CD4-positive, alpha-beta T cell (primary cell): ENCODE data around the gene LRRC74A. TPM values are rescaled to one million over a fixed set of nuclear protein-coding genes. Genes with fewer than 3 reads are reported as not detected.

Experiments
- ATAC-seq: fragments of 200-7000 bp; cut with Tn5 transposase; one replicate; pipeline ENCODE4 v1.10.0; 2022; ENCODE audit warnings: mild to moderate bottlenecking; ENCODE audit not compliant: poor library complexity
- CTCF ChIA-PET: fragments of 350-600 bp; sonication (Branson Sonifier 250); formaldehyde crosslinking; loops from one replicate; lab custom pipeline; 2021; ENCODE audit warnings: antibody characterized with exemption, inconsistent platforms; lab: Charles Lee
- POLR2A ChIA-PET: fragments of 350-600 bp; sonication (Branson Sonifier 250); formaldehyde crosslinking; loops from one replicate; lab custom pipeline; 2021; ENCODE audit warnings: antibody characterized with exemption, inconsistent platforms; lab: Charles Lee
- DNase-seq, 14 experiments: peaks; one replicate each; pipeline ENCODE4 v3.0.0-alpha.2; 2013 to 2020; ENCODE audit warnings: mixed read lengths in 2 of 14
- H3K27ac ChIP-seq, 2 donors: one replicate each; pipeline versions ENCODE4 v1.5.1 to v1.7.0; 2013; ENCODE audit warnings: low read length in 2 of 2, low read depth in 1 of 2, mild to moderate bottlenecking in 1 of 2
- H3K27me3 ChIP-seq, 2 experiments: 1 replicate in 1 of 2; 2 replicates in 1 of 2; pipeline versions ENCODE4 v1.6.1 to v1.7.0; 2013; ENCODE audit warnings: low read length in 2 of 2, control low read depth in 1 of 2, mild to moderate bottlenecking in 1 of 2, moderate library complexity in 1 of 2; ENCODE audit not compliant: insufficient read depth in 2 of 2, control insufficient read depth in 1 of 2
- H3K36me3 ChIP-seq: one replicate; pipeline ENCODE4 v1.6.1; 2013; ENCODE audit warnings: low read length, control low read depth; ENCODE audit not compliant: insufficient read depth
- H3K4me1 ChIP-seq: one replicate; pipeline ENCODE4 v1.6.1; 2013; ENCODE audit warnings: low read length, control low read depth; ENCODE audit not compliant: insufficient read depth
- H3K4me3 ChIP-seq: one replicate; pipeline ENCODE4 v1.5.1; 2013; ENCODE audit warnings: mild to moderate bottlenecking, low read length, moderate library complexity
- H3K9me3 ChIP-seq, 2 experiments: 1 replicate in 1 of 2; 2 replicates in 1 of 2; pipeline versions ENCODE4 v1.6.1 to v1.7.0; 2013; ENCODE audit warnings: low read length in 2 of 2, mild to moderate bottlenecking in 2 of 2, control low read depth in 1 of 2, moderate library complexity in 1 of 2; ENCODE audit not compliant: control insufficient read depth in 1 of 2, insufficient read depth in 1 of 2
- H3K27ac Mint-ChIP-seq: one replicate; pipeline ENCODE4 v1.8.0; 2020; ENCODE audit warnings: mixed read lengths
- H3K27me3 Mint-ChIP-seq: one replicate; pipeline ENCODE4 v1.8.0; 2021; ENCODE audit warnings: mixed read lengths
- H3K36me3 Mint-ChIP-seq: one replicate; pipeline ENCODE4 v1.8.0; 2021; ENCODE audit warnings: low read depth, mixed read lengths
- H3K4me1 Mint-ChIP-seq: one replicate; pipeline ENCODE4 v1.8.0; 2021; ENCODE audit warnings: low read depth, mixed read lengths
- H3K4me3 Mint-ChIP-seq: one replicate; pipeline ENCODE4 v1.8.0; 2020; ENCODE audit warnings: mild to moderate bottlenecking, mixed read lengths
- H3K9me3 Mint-ChIP-seq: one replicate; pipeline ENCODE4 v1.8.0; 2020; ENCODE audit warnings: mixed read lengths
- CTCF ChIP-seq: fragments of 200-600 bp; IDR thresholded peaks from one replicate; pipeline ENCODE4 v1.8.0; 2022; ENCODE audit warnings: antibody characterized with exemption, mild to moderate bottlenecking
- intact Hi-C, 2 experiments: fragments of 100-400 bp; cut with DNase I in 1 of 2; cut with micrococcal nuclease in 1 of 2; formaldehyde crosslinking; loops; one replicate each; pipeline versions ENCODE4 v1.15.1 to v1.9.0; 2023 to 2025; cut with DNase I, micrococcal nuclease
- total RNA-seq, 174 experiments: library from RNA in 2 of 174; stranded (reverse) in 2 of 174; gene quantifications; one replicate each; pipeline ENCODE4 v1.2.3 and lab custom pipeline; 2021 to 2026

Gene LRRC74A
- total RNA-seq, 2 experiments from 2014 or later = not detected

- Histone ChIP-seq H3K9me3 (peaks cover 0 to 6% of the 10 kb centered on the region in 2 experiments), H3K4me1 (peaks cover 3% of the 10 kb centered on the region), H3K27me3 (no peaks in the 10 kb centered on the region), H3K27ac (no peak overlapping the region), H3K4me3 (no peak overlapping the region), H3K36me3 (no peaks in the 10 kb centered on the region)
- Mint-ChIP-seq H3K4me1 (peaks cover 4% of the 10 kb centered on the region), H3K9me3 (no peaks in the 10 kb centered on the region), H3K36me3 (no peaks in the 10 kb centered on the region), H3K27me3 (no peaks in the 10 kb centered on the region), H3K4me3 (no peak overlapping the region), H3K27ac (no peak overlapping the region)
- peak in 13 of 14 experiments; percentile 22 to 73 (median 35) for DNase-seq
- ATAC-seq = peak; percentile 64
- ChIA-PET CTCF (interaction anchor here (0.6 to 4.0 kb wide), 22 partner anchors 10 to 440 kb away, joined by 3 to 38 read pairs (median 5); no protein-coding TSS in a partner anchor), POLR2A (interaction anchor here (1.1 to 2.1 kb wide), 5 partner anchors 29 to 248 kb away, joined by 3 to 14 read pairs (median 4); no protein-coding TSS in a partner anchor)
- TF ChIP-seq CTCF = peak; percentile 87
- intact Hi-C loops = loop anchor here (1.0 to 2.0 kb wide), 4 partner anchors 37 to 219 kb away; no protein-coding TSS in a partner anchor
These were observed 49.9 kb downstream of the LRRC74A start for GRCh38 chr14:76876076-76876475.

DNA sequence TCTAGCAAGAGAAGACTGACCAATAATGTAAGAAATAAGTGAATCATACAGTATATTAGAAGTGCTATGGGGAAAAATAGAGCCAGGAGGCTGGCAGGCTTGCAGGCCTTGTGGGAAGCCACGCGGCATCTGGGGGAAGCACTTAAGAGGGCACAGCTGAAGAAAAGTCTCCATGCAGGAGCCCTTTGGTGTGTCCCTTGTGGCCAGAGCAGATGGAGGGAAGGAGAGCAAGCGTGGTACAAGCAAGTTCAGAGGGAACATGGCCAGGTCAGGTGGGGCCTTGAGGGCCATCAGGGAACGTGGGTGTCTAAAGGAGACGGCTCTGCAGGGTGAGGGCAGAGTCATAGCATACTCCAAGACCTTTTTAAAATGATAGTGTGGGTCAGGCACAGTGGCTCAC is 51.7 kb downstream of the LRRC74A start:
- TF ChIP-seq CTCF = no peak
- Mint-ChIP-seq H3K36me3 (no peaks in the 10 kb centered on the region), H3K27ac (no peak overlapping the region), H3K9me3 (no peaks in the 10 kb centered on the region), H3K4me1 (peaks cover 2% of the 10 kb centered on the region), H3K27me3 (no peaks in the 10 kb centered on the region), H3K4me3 (no peak overlapping the region)
- POLR2A ChIA-PET = no interaction called here
- ATAC-seq = no peak
- CTCF ChIA-PET = interaction anchor here (0.7 to 4.0 kb wide), 3 partner anchors 80 to 193 kb away, joined by 3 to 38 read pairs (median 11); no protein-coding TSS in a partner anchor
- intact Hi-C loops = loop anchor here in 1 of 2 experiments (2.0 kb wide), 1 partner anchor 217 kb away; no protein-coding TSS in a partner anchor
- H3K9me3 ChIP-seq = peaks cover 0 to 6% of the 10 kb centered on the region in 2 experiments
- H3K27ac ChIP-seq = no peak overlapping the region
- H3K36me3 ChIP-seq = no peaks in the 10 kb centered on the region
- H3K4me1 ChIP-seq = peaks cover 1% of the 10 kb centered on the region
- H3K27me3 ChIP-seq = no peaks in the 10 kb centered on the region
- DNase-seq = no peak
- H3K4me3 ChIP-seq = no peak overlapping the region

GRCh38 chr14:76880449-76880848 is 54.2 kb downstream of the LRRC74A start:
- no peaks in the 10 kb centered on the region for H3K9me3 ChIP-seq
- DNase-seq (no peak), ATAC-seq (no peak)
- peaks cover 3% of the 10 kb centered on the region for H3K4me1 Mint-ChIP-seq
- intact Hi-C loops = no loop called here
- no peak overlapping the region for H3K27ac Mint-ChIP-seq
- no peaks in the 10 kb centered on the region for H3K27me3 ChIP-seq
- TF ChIP-seq CTCF = no peak
- ChIA-PET CTCF (no interaction called here), POLR2A (no interaction called here)
- no peaks in the 10 kb centered on the region for H3K9me3 Mint-ChIP-seq
- H3K36me3 ChIP-seq = no peaks in the 10 kb centered on the region
- H3K36me3 Mint-ChIP-seq = no peaks in the 10 kb centered on the region
- H3K27ac ChIP-seq = no peak overlapping the region
- no peak overlapping the region for H3K4me3 ChIP-seq
- H3K4me1 ChIP-seq = peaks cover 6% of the 10 kb centered on the region
- no peaks in the 10 kb centered on the region for H3K27me3 Mint-ChIP-seq
- H3K4me3 Mint-ChIP-seq = no peak overlapping the region
